Colon (tissue), 2 donors: ENCODE results near the gene TP53INP2.
"Not testable (repeated sequence)": the region's sequence is repeated elsewhere in the genome, so short reads cannot be mapped to it uniquely, and the experiment has no call there.

Experiments
- FAIRE-seq: peaks from 2 replicates; lab custom pipeline; 2012; peaks lifted over from hg19 to GRCh38; lab: Jason Lieb, UNC
- donor health status: control.
- donor health status: control.

TP53INP2 gene

GRCh38 chr20:34722560-34722959 is 18.4 kb downstream of the TP53INP2 start:
- not testable (repeated sequence) for FAIRE-seq

GRCh38 chr20:34724172-34724571 is 20.0 kb downstream of the TP53INP2 start:
- FAIRE-seq = no peak

- FAIRE-seq = no peak
Observed at GRCh38 chr20:34729416-34729815, 25.3 kb downstream of the TP53INP2 start.

- no peak for FAIRE-seq
Observed at GRCh38 chr20:34732523-34732922, 28.4 kb downstream of the TP53INP2 start.

- no peak for FAIRE-seq
Observed at GRCh38 chr20:34736106-34736735, 32.1 kb downstream of the TP53INP2 start.

GRCh38 chr20:34743039-34743438 is 38.9 kb downstream of the TP53INP2 start:
- no peak for FAIRE-seq

- no peak for FAIRE-seq
Observed at GRCh38 chr20:34744340-34744739, 40.2 kb downstream of the TP53INP2 start.

- no peak for FAIRE-seq
Observed at GRCh38 chr20:34744847-34745246, 40.7 kb downstream of the TP53INP2 start.

GRCh38 chr20:34746674-34747073 is 42.5 kb downstream of the TP53INP2 start:
- FAIRE-seq = no peak

GRCh38 chr20:34747479-34747878 is 43.3 kb downstream of the TP53INP2 start:
- FAIRE-seq = no peak

GRCh38 chr20:34748709-34749108 is 44.6 kb downstream of the TP53INP2 start:
- FAIRE-seq = no peak

GRCh38 chr20:34750484-34750883 is 46.3 kb downstream of the TP53INP2 start:
- no peak for FAIRE-seq

GRCh38 chr20:34751453-34751852 is 47.3 kb downstream of the TP53INP2 start:
- FAIRE-seq = no peak

GRCh38 chr20:34753706-34754461 is 49.7 kb downstream of the TP53INP2 start:
- FAIRE-seq = no peak

- FAIRE-seq = no peak
Observed at GRCh38 chr20:34754611-34755010, 50.5 kb downstream of the TP53INP2 start.

- no peak for FAIRE-seq
Observed at GRCh38 chr20:34755367-34755766, 51.2 kb downstream of the TP53INP2 start.

GRCh38 chr20:34762031-34762555 is 57.9 kb downstream of the TP53INP2 start:
- FAIRE-seq = no peak
